Duodenal mucosa (tissue), 2 donors: ENCODE data around the gene CPT2.

Source experiments
- H3K27ac ChIP-seq: one replicate; pipeline ENCODE4 v1.7.0; 2013; ENCODE audit warnings: low read depth, low read length
- H3K27me3 ChIP-seq, 2 donors: one replicate each; pipeline ENCODE4 v1.7.0; 2013; ENCODE audit warnings: low read length in 2 of 2, control low read depth in 1 of 2; ENCODE audit not compliant: insufficient read depth in 2 of 2, control insufficient read depth in 1 of 2
- H3K36me3 ChIP-seq, 2 donors: one replicate each; pipeline ENCODE4 v1.7.0; 2013; ENCODE audit warnings: low read length in 2 of 2, control low read depth in 1 of 2; ENCODE audit not compliant: insufficient read depth in 2 of 2, control insufficient read depth in 1 of 2
- H3K4me1 ChIP-seq, 2 donors: one replicate each; pipeline ENCODE4 v1.7.0; 2013; ENCODE audit warnings: low read length in 2 of 2, control low read depth in 1 of 2; ENCODE audit not compliant: insufficient read depth in 2 of 2, control insufficient read depth in 1 of 2
- H3K4me3 ChIP-seq, 2 donors: one replicate each; pipeline ENCODE4 v1.7.0; 2013; ENCODE audit warnings: low read length in 2 of 2, low read depth in 1 of 2
- H3K9ac ChIP-seq, 2 donors: one replicate each; pipeline ENCODE4 v1.7.0; 2013; ENCODE audit warnings: low read length in 2 of 2, low read depth in 1 of 2
- H3K9me3 ChIP-seq, 2 donors: one replicate each; pipeline ENCODE4 v1.7.0; 2013; ENCODE audit warnings: low read length in 2 of 2, control low read depth in 1 of 2; ENCODE audit not compliant: control insufficient read depth in 1 of 2

Gene CPT2

GRCh38 chr1:53241828-53242227, 45.2 kb downstream of the CPT2 start:
- no peak overlapping the region for H3K9ac ChIP-seq
- no peak overlapping the region for H3K27ac ChIP-seq
- H3K27me3 ChIP-seq = no peaks in the 10 kb centered on the region
- H3K4me1 ChIP-seq = peaks cover 24 to 25% of the 10 kb centered on the region in 2 donors
- no peaks in the 10 kb centered on the region for H3K36me3 ChIP-seq
- no peak overlapping the region for H3K4me3 ChIP-seq
- H3K9me3 ChIP-seq = no peaks in the 10 kb centered on the region

- Histone ChIP-seq H3K27ac (no peak overlapping the region), H3K27me3 (no peaks in the 10 kb centered on the region), H3K4me3 (no peak overlapping the region), H3K36me3 (no peaks in the 10 kb centered on the region), H3K4me1 (peaks cover 21 to 24% of the 10 kb centered on the region in 2 donors), H3K9me3 (no peaks in the 10 kb centered on the region), H3K9ac (no peak overlapping the region)
Observed at GRCh38 chr1:53242381-53242780, 45.8 kb downstream of the CPT2 start.

GRCh38 chr1:53244141-53244540, 47.5 kb downstream of the CPT2 start:
- H3K36me3 ChIP-seq = no peaks in the 10 kb centered on the region
- peak overlapping the region in 1 of 2 donors; percentile 15 for H3K4me3 ChIP-seq
- H3K27me3 ChIP-seq = no peaks in the 10 kb centered on the region
- H3K27ac ChIP-seq = no peak overlapping the region
- no peaks in the 10 kb centered on the region for H3K9me3 ChIP-seq
- H3K9ac ChIP-seq = no peak overlapping the region
- H3K4me1 ChIP-seq = peaks cover 12 to 19% of the 10 kb centered on the region in 2 donors

GRCh38 chr1:53246261-53247134, 49.9 kb downstream of the CPT2 start:
- Histone ChIP-seq H3K36me3 (no peaks in the 10 kb centered on the region), H3K4me3 (no peak overlapping the region), H3K9ac (no peak overlapping the region), H3K27me3 (no peaks in the 10 kb centered on the region), H3K9me3 (no peaks in the 10 kb centered on the region), H3K4me1 (peaks cover 15 to 26% of the 10 kb centered on the region in 2 donors), H3K27ac (no peak overlapping the region)

GRCh38 chr1:53249706-53250105, 53.1 kb downstream of the CPT2 start:
- Histone ChIP-seq H3K9ac (no peak overlapping the region), H3K4me1 (peaks cover 4 to 21% of the 10 kb centered on the region in 2 donors), H3K9me3 (no peaks in the 10 kb centered on the region), H3K27me3 (no peaks in the 10 kb centered on the region), H3K27ac (no peak overlapping the region), H3K4me3 (no peak overlapping the region), H3K36me3 (no peaks in the 10 kb centered on the region)

- Histone ChIP-seq H3K9me3 (no peaks in the 10 kb centered on the region), H3K36me3 (no peaks in the 10 kb centered on the region), H3K4me1 (peaks cover 4 to 21% of the 10 kb centered on the region in 2 donors), H3K4me3 (no peak overlapping the region), H3K27me3 (no peaks in the 10 kb centered on the region), H3K27ac (no peak overlapping the region), H3K9ac (no peak overlapping the region)
Observed at GRCh38 chr1:53250325-53250724, 53.7 kb downstream of the CPT2 start.

GRCh38 chr1:53254011-53254640, 57.5 kb downstream of the CPT2 start:
- no peaks in the 10 kb centered on the region for H3K36me3 ChIP-seq
- no peak overlapping the region for H3K9ac ChIP-seq
- H3K27me3 ChIP-seq = no peaks in the 10 kb centered on the region
- peaks cover 18 to 36% of the 10 kb centered on the region in 2 donors for H3K4me1 ChIP-seq
- H3K9me3 ChIP-seq = no peaks in the 10 kb centered on the region
- no peak overlapping the region for H3K4me3 ChIP-seq
- H3K27ac ChIP-seq = no peak overlapping the region

GRCh38 chr1:53255031-53255430, 58.4 kb downstream of the CPT2 start:
- Histone ChIP-seq H3K9me3 (no peaks in the 10 kb centered on the region), H3K4me1 (peaks cover 15 to 27% of the 10 kb centered on the region in 2 donors), H3K4me3 (no peak overlapping the region), H3K36me3 (no peaks in the 10 kb centered on the region), H3K9ac (no peak overlapping the region), H3K27ac (no peak overlapping the region), H3K27me3 (no peaks in the 10 kb centered on the region)

GRCh38 chr1:53256511-53257453, 60.2 kb downstream of the CPT2 start:
- H3K27me3 ChIP-seq = no peaks in the 10 kb centered on the region
- H3K4me3 ChIP-seq = peak overlapping the region; percentile 4 to 23
- H3K4me1 ChIP-seq = peaks cover 17 to 24% of the 10 kb centered on the region in 2 donors
- no peak overlapping the region for H3K9ac ChIP-seq
- H3K36me3 ChIP-seq = no peaks in the 10 kb centered on the region
- no peaks in the 10 kb centered on the region for H3K9me3 ChIP-seq
- no peak overlapping the region for H3K27ac ChIP-seq
